ENCODE data around the gene NOM1.

- TF ChIP-seq EP300 (IDR thresholded peaks at IDR 0.05) (no peak), POLR2AphosphoS5 (IDR thresholded peaks at IDR 0.05) (no peak), POLR2A (IDR thresholded peaks at IDR 0.05) (no peak)
Measured at GRCh38 chr7:157013602-157014549, 64.4 kb downstream of the NOM1 start.

Data from suprapubic skin (tissue), 4 donors.